H1 (cell line): ENCODE results near the gene ZNF23. TPM values are rescaled to one million over a fixed set of nuclear protein-coding genes. Genes with fewer than 3 reads are reported as not detected.

Experiments
- CTCF ChIA-PET: fragments of 300-600 bp; sonication (Branson Sonifier 250); formaldehyde crosslinking; loops from one replicate; lab custom pipeline; 2021; ENCODE audit not compliant: partially characterized antibody; lab: Charles Lee
- POLR2A ChIA-PET: fragments of 300-600 bp; sonication (Branson Sonifier 250); formaldehyde crosslinking; loops from one replicate; lab custom pipeline; 2021; ENCODE audit warnings: inconsistent platforms; ENCODE audit not compliant: partially characterized antibody; lab: Charles Lee
- DNase-seq, 2 experiments: peaks; one replicate each; pipeline versions ENCODE4 v3.0.0 to v3.0.0-alpha.2; 2010 to 2022; ENCODE audit warnings: low spot score in 2 of 2, low read depth in 1 of 2, mixed read lengths in 1 of 2
- FAIRE-seq: peaks from 2 replicates; lab custom pipeline; 2011; peaks lifted over from hg19 to GRCh38; lab: Jason Lieb, UNC
- H2AFZ ChIP-seq: 2 replicates; pipeline ENCODE4 v1.8.1; 2012; ENCODE audit warnings: low read length, inconsistent platforms
- H2AK5ac ChIP-seq: 2 replicates; pipeline ENCODE4 v1.6.1; 2013; ENCODE audit warnings: low read depth, low read length
- H2BK120ac ChIP-seq: replicated peaks from 2 replicates; pipeline ENCODE3; 2013; ENCODE audit warnings: low read depth, low read length, inconsistent platforms
- H2BK12ac ChIP-seq: 2 replicates; pipeline ENCODE4 v1.6.1; 2013; ENCODE audit warnings: low read depth, low read length
- H2BK15ac ChIP-seq: 2 replicates; pipeline ENCODE4 v1.6.1; 2013; ENCODE audit warnings: low read length
- H2BK20ac ChIP-seq: 2 replicates; pipeline ENCODE4 v1.6.1; 2013; ENCODE audit warnings: low read length
- H2BK5ac ChIP-seq: 2 replicates; pipeline ENCODE4 v1.6.1; 2013; ENCODE audit warnings: low read depth, low read length
- H3K14ac ChIP-seq: 2 replicates; pipeline ENCODE4 v1.6.1; 2013; ENCODE audit warnings: inconsistent platforms; ENCODE audit not compliant: insufficient read length
- H3K18ac ChIP-seq: 2 replicates; pipeline ENCODE4 v1.6.1; 2013; ENCODE audit warnings: low read length; ENCODE audit errors: extremely low read depth
- H3K23ac ChIP-seq: 2 replicates; pipeline ENCODE4 v1.6.1; 2013; ENCODE audit warnings: inconsistent platforms; ENCODE audit not compliant: insufficient read length
- H3K23me2 ChIP-seq: 2 replicates; pipeline ENCODE4 v1.6.1; 2013; ENCODE audit warnings: low read depth, low read length
- H3K27ac ChIP-seq: 2 replicates; pipeline ENCODE4 v1.6.1; 2011; ENCODE audit warnings: low read depth, low read length, inconsistent platforms
- H3K27me3 ChIP-seq, 4 experiments: replicated peaks in 1 of 4; 1 replicate in 1 of 4; 2 replicates in 3 of 4; pipeline versions ENCODE4 v1.6.1 to v1.8.1; 2011 to 2013; ENCODE audit warnings: low read length in 3 of 4, mild to moderate bottlenecking in 3 of 4, inconsistent platforms in 2 of 4, mixed read lengths in 2 of 4, moderate library complexity in 1 of 4; ENCODE audit not compliant: control insufficient read depth in 3 of 4, insufficient read depth in 3 of 4; ENCODE audit errors: extremely low read depth in 1 of 4
- H3K36me3 ChIP-seq, 4 experiments: 2 replicates each; pipeline versions ENCODE4 v1.6.1 to v1.8.1; 2011 to 2013; ENCODE audit warnings: mild to moderate bottlenecking in 4 of 4, low read length in 3 of 4, moderate library complexity in 2 of 4, control low read depth in 1 of 4, inconsistent platforms in 1 of 4; ENCODE audit not compliant: insufficient read depth in 4 of 4, control insufficient read depth in 2 of 4
- H3K4ac ChIP-seq: replicated peaks from 2 replicates; pipeline ENCODE3; 2013; ENCODE audit warnings: low read length, low read depth, mixed read lengths, inconsistent platforms; ENCODE audit not compliant: insufficient read length
- H3K4me1 ChIP-seq, 4 experiments: replicated peaks in 1 of 4; 1 replicate in 1 of 4; 2 replicates in 3 of 4; pipeline versions ENCODE4 v1.6.1 to v1.8.1; 2011 to 2013; ENCODE audit warnings: low read length in 3 of 4, inconsistent platforms in 2 of 4, mixed read lengths in 1 of 4; ENCODE audit not compliant: insufficient read depth in 4 of 4, control insufficient read depth in 3 of 4
- H3K4me2 ChIP-seq, 2 experiments: 2 replicates each; pipeline versions ENCODE4 v1.6.1 to v1.8.1; 2011 to 2013; ENCODE audit warnings: low read depth in 2 of 2, low read length in 2 of 2, control low read depth in 1 of 2, inconsistent platforms in 1 of 2, mild to moderate bottlenecking in 1 of 2; ENCODE audit not compliant: insufficient read depth in 1 of 2
- H3K4me3 ChIP-seq, 4 experiments: fragments of 200-600, 300-600 bp in 1 of 4; sonication (generic), shearing (Covaris generic), sonication (Bioruptor Twin) in 1 of 4; 2 replicates each; pipeline versions ENCODE4 v1.5.1 to v1.8.1; 2011 to 2016; ENCODE audit warnings: low read length in 4 of 4, low read depth in 3 of 4, control low read depth in 2 of 4, inconsistent platforms in 2 of 4, mild to moderate bottlenecking in 2 of 4, mixed read lengths in 1 of 4, moderate library complexity in 1 of 4; ENCODE audit not compliant: insufficient read depth in 2 of 4; ENCODE audit errors: extremely low read depth in 1 of 4
- H3K56ac ChIP-seq: replicated peaks from 2 replicates; pipeline ENCODE3; 2013; ENCODE audit warnings: low read depth, mild to moderate bottlenecking, mixed read lengths, low read length, inconsistent platforms; ENCODE audit not compliant: insufficient read length
- H3K79me1 ChIP-seq: 2 replicates; pipeline ENCODE4 v1.6.1; 2013; ENCODE audit warnings: low read depth, low read length, control low read depth
- H3K79me2 ChIP-seq, 2 experiments: 2 replicates each; pipeline versions ENCODE4 v1.6.1 to v1.8.1; 2012 to 2013; ENCODE audit warnings: low read length in 2 of 2, mild to moderate bottlenecking in 2 of 2, inconsistent platforms in 1 of 2; ENCODE audit not compliant: insufficient read depth in 2 of 2, control insufficient read depth in 1 of 2
- H3K9ac ChIP-seq, 4 experiments: replicated peaks in 1 of 4; 1 replicate in 1 of 4; 2 replicates in 3 of 4; pipeline versions ENCODE4 v1.6.1 to v1.8.1; 2011 to 2013; ENCODE audit warnings: low read depth in 3 of 4, low read length in 3 of 4, control low read depth in 2 of 4, mild to moderate bottlenecking in 2 of 4, moderate library complexity in 2 of 4, inconsistent platforms in 1 of 4; ENCODE audit errors: extremely low read depth in 1 of 4
- H3K9me3 ChIP-seq, 2 experiments: 2 replicates each; pipeline versions ENCODE4 v1.6.1 to v1.8.1; 2012 to 2013; ENCODE audit warnings: mild to moderate bottlenecking in 2 of 2, moderate library complexity in 2 of 2, control low read depth in 1 of 2, inconsistent platforms in 1 of 2, low read depth in 1 of 2, low read length in 1 of 2, mixed read lengths in 1 of 2; ENCODE audit not compliant: insufficient read depth in 2 of 2
- H4K20me1 ChIP-seq, 2 experiments: replicated peaks in 1 of 2; 2 replicates each; pipeline versions ENCODE3 to v1.8.1; 2011 to 2013; ENCODE audit warnings: inconsistent platforms in 2 of 2, low read length in 2 of 2, mild to moderate bottlenecking in 1 of 2; ENCODE audit not compliant: insufficient read depth in 2 of 2, control insufficient read depth in 1 of 2
- H4K5ac ChIP-seq: 2 replicates; pipeline ENCODE4 v1.6.1; 2013; ENCODE audit warnings: low read length, low read depth, mixed read lengths, inconsistent platforms; ENCODE audit not compliant: insufficient read length
- H4K8ac ChIP-seq: 2 replicates; pipeline ENCODE4 v1.8.0; 2013; ENCODE audit warnings: mild to moderate bottlenecking, moderate library complexity, low read length, inconsistent platforms; ENCODE audit not compliant: insufficient read depth; ENCODE audit errors: extremely low read depth
- H4K91ac ChIP-seq: replicated peaks from 2 replicates; pipeline ENCODE3; 2013; ENCODE audit warnings: low read length, mixed read lengths, inconsistent platforms; ENCODE audit not compliant: insufficient read length
- BRCA1 ChIP-seq: IDR thresholded peaks from 2 replicates; pipeline ENCODE4 v1.6.1; 2012; ENCODE audit warnings: low read depth, low read length, improper control_type of control experiment
- CBX5 ChIP-seq: fragments of 300-800, 300-1000 bp; sonication (generic); IDR thresholded peaks from 2 replicates; pipeline ENCODE4 v1.7.1; 2016; ENCODE audit warnings: antibody characterized with exemption, low read length, low read depth
- CTBP2 ChIP-seq: IDR thresholded peaks from 2 replicates; pipeline ENCODE4 v1.7.0; 2011; ENCODE audit warnings: borderline replicate concordance, mild to moderate bottlenecking, moderate library complexity, mixed read lengths, low read length; ENCODE audit not compliant: insufficient read depth, insufficient read length
- GTF2F1 ChIP-seq: IDR thresholded peaks from 2 replicates; pipeline ENCODE4 v1.6.1; 2012; ENCODE audit warnings: low read depth, low read length, improper control_type of control experiment, borderline replicate concordance
- HDAC2 ChIP-seq, 2 experiments: fragments of 300-600 bp in 1 of 2; sonication (generic) in 1 of 2; IDR thresholded peaks; 2 replicates each; pipeline ENCODE4 v1.6.1; 2011 to 2012; ENCODE audit warnings: low read depth in 2 of 2, low read length in 2 of 2, mild to moderate bottlenecking in 2 of 2, moderate library complexity in 2 of 2, borderline replicate concordance in 1 of 2, inconsistent platforms in 1 of 2
- MAFK ChIP-seq: IDR thresholded peaks from 2 replicates; pipeline ENCODE4 v1.6.1; 2012; ENCODE audit warnings: low read depth, mild to moderate bottlenecking, improper control_type of control experiment, low read length
- SP1 ChIP-seq: IDR thresholded peaks from 2 replicates; pipeline ENCODE4 v1.6.1; 2011; ENCODE audit warnings: low read depth, low read length
- YY1 ChIP-seq: IDR thresholded peaks from 2 replicates; pipeline ENCODE4 v1.6.1; 2011; ENCODE audit warnings: low read depth, mild to moderate bottlenecking, low read length
- WGBS, 2 experiments: shearing (Covaris generic) in 1 of 2; methylation state at CpG; one replicate each; pipeline versions ENCODE4 v1.1.6 to v1.1.7; 2013 to 2015; ENCODE audit warnings: low lambda C conversion rate in 2 of 2, mixed read lengths in 2 of 2, inconsistent platforms in 1 of 2, low coverage in 1 of 2, missing lambda C conversion rate in 1 of 2; ENCODE audit not compliant: insufficient replicate concordance in 2 of 2, insufficient coverage in 1 of 2, insufficient read length in 1 of 2; ENCODE audit errors: extremely low coverage in 1 of 2, missing lambda C conversion rate in 1 of 2; 5-methylcytosine and 5-hydroxymethylcytosine counted together
- polyA plus RNA-seq, 7 experiments: library from polyadenylated mRNA; depleted of rRNA in 3 of 7; stranded (reverse) in 5 of 7; unstranded in 2 of 7; fragments of >200 nt in 5 of 7; fragments of 200-250 nt in 2 of 7; gene quantifications; 1 replicate in 5 of 7; 2 replicates in 1 of 7; 4 replicates in 1 of 7; pipeline versions ENCODE4 v1.2.1 to v1.2.3, GENCODE V29; 2011 to 2013; ENCODE audit warnings: missing spikeins in 2 of 7, mixed read lengths in 2 of 7
- total RNA-seq: library from RNA; stranded (reverse); fragmentation: NEBNext Ultra II Directional; extraction: Animal tissue kit (Norgen Biotek cat#: 25700); gene quantifications from 2 replicates; pipeline ENCODE4 v1.2.1, GENCODE V29; 2021
- TF ChIP-seq, protein P1 (sequence below): IDR thresholded peaks from 2 replicates; pipeline ENCODE4 v1.6.1; 2012; ENCODE audit warnings: inconsistent platforms
- TF ChIP-seq, protein P2 (sequence below): IDR thresholded peaks from 2 replicates; pipeline ENCODE4 v1.6.1; 2011; ENCODE audit warnings: low read depth, mild to moderate bottlenecking, low read length; ENCODE audit not compliant: insufficient read depth
- TF ChIP-seq, protein P3 (sequence below): IDR thresholded peaks from 2 replicates; pipeline ENCODE4 v1.6.1; 2012; ENCODE audit warnings: inconsistent platforms

ZNF23 gene
- total and polyA plus RNA-seq, 2 of the 8 experiments (the other 6 are each of a cell fraction or from before 2014, with no cell fraction given), result 2.4 to 10.2 TPM

DNA sequence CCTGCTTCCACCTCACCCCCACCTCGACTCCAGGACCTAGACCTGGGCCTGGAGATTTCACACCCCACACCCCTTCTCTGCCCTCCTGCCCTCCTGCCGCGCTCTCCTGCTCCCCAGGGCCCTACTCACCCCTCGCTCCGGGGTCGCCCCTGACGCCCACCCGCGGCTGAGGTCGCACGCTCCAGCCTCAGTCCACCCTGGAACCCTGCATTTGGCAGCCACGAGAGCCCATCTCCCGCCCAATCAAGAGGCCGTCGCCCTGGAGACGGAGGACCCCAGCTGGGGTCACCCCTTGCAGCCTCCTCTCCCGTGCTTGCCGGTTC, 36.3 kb downstream of the ZNF23 start:
- FAIRE-seq (no peak), DNase-seq (no peak)
- Histone ChIP-seq H3K27me3 (peaks cover 0 to 13% (median 5%) of the 10 kb centered on the region in 4 experiments; a peak in 4 of 7 replicates), H2BK120ac (no peak overlapping the region), H2BK5ac (peak overlapping the region; percentile 66; the same call in 1 of the 2 replicates), H3K27ac (no peak overlapping the region), H4K5ac (peak overlapping the region; percentile 47), H4K8ac (peak overlapping the region; percentile 82; the same call in 1 of the 2 replicates), H3K4me2 (peak overlapping the region; percentile 82), H3K79me1 (no peaks in the 10 kb centered on the region), H3K4me1 (peaks cover 0 to 5% (median 3%) of the 10 kb centered on the region in 4 experiments; a peak in 5 of 7 replicates), H3K9ac (peak overlapping the region in 2 of 4 experiments; percentile 38 to 44; a peak in 3 of 7 replicates), H3K36me3 (no peaks in the 10 kb centered on the region; a peak in 2 of 8 replicates), H2AK5ac (no peak overlapping the region), H3K18ac (peak overlapping the region; percentile 87), H3K79me2 (no peaks in the 10 kb centered on the region), H2BK15ac (no peak overlapping the region; the same call in 1 of the 2 replicates), H3K9me3 (no peaks in the 10 kb centered on the region), H3K4me3 (peak overlapping the region; percentile 63 to 83 (median 74)), H3K56ac (peak overlapping the region; percentile 63), H3K4ac (peak overlapping the region; percentile 59), H3K14ac (no peak overlapping the region), H3K23me2 (peaks cover 5% of the 10 kb centered on the region; the same call in 1 of the 2 replicates), H2AFZ (peak overlapping the region; percentile 67; the same call in 1 of the 2 replicates), H4K91ac (peak overlapping the region; percentile 82), H4K20me1 (peaks cover 0 to 3% of the 10 kb centered on the region in 2 experiments), H3K23ac (no peak overlapping the region), H2BK20ac (no peak overlapping the region), H2BK12ac (peak overlapping the region; percentile 75; the same call in 1 of the 2 replicates)
- ChIA-PET CTCF (interaction anchor here (0.5 to 7.8 kb wide), 5 partner anchors 11 to 185 kb away, joined by 3 to 99 read pairs (median 5); no protein-coding TSS in a partner anchor), POLR2A (interaction anchor here (0.6 to 1.5 kb wide), 5 partner anchors 9 to 176 kb away, joined by 3 to 4 read pairs (median 3); partner anchors contain the start of gene CHST4)
- WGBS, 2 experiments, result 2% methylated on average over 7 of the region's 18 CpGs; no CpG with 5 or more reads in 1 of the 2 experiments
- TF ChIP-seq GTF2F1 (no peak), CBX5 (no peak), MAFK (no peak), YY1 (no peak), CTBP2 (no peak), SP1 (no peak), HDAC2 (IDR thresholded peaks at IDR 0.05; ENCODE audit: borderline replicate concordance in 1 of 2, low read depth in 2 of 2, low read length in 2 of 2) (no peak), BRCA1 (no peak)
- TF ChIP-seq, protein P1, sequence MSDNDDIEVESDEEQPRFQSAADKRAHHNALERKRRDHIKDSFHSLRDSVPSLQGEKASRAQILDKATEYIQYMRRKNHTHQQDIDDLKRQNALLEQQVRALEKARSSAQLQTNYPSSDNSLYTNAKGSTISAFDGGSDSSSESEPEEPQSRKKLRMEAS, result peak; percentile 30; the same call in 1 of the 2 replicates
- TF ChIP-seq, protein P2, sequence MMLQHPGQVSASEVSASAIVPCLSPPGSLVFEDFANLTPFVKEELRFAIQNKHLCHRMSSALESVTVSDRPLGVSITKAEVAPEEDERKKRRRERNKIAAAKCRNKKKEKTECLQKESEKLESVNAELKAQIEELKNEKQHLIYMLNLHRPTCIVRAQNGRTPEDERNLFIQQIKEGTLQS, result no peak
- TF ChIP-seq, protein P3, sequence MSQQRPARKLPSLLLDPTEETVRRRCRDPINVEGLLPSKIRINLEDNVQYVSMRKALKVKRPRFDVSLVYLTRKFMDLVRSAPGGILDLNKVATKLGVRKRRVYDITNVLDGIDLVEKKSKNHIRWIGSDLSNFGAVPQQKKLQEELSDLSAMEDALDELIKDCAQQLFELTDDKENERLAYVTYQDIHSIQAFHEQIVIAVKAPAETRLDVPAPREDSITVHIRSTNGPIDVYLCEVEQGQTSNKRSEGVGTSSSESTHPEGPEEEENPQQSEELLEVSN, result peak; percentile 87
